ENCODE results near the gene GEMIN7.

The GEMIN7 gene

DNA sequence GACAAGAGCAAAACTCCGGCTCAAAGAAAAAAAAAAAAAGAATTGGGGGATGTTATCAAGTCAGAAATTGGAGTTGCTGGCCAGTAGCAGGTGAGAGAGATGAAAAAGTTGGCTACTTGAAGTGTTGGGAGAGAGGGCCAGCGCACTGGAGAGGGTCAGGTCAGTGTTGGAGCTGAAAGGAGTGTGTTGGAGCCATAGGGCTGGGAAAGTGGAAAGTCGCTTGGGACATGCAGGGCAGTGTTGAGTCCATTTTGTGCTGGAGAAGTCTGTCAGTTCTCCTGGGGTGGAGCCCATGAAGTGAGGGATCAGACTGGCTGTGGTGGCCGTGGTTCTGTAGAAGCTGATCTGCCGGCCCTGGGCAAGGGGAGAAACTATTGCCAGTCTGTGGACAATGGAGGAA lies 15.6 kb downstream of the GEMIN7 start:
- DNase-seq (ENCODE audit: low read depth) = no peak
- TF ChIP-seq MYC (IDR thresholded peaks at IDR 0.05; ENCODE audit: low read depth, low read length) (no peak), POLR2A (IDR thresholded peaks at IDR 0.05; ENCODE audit: extremely low read depth, insufficient read length) (no peak)
- TF ChIP-seq, protein P1, sequence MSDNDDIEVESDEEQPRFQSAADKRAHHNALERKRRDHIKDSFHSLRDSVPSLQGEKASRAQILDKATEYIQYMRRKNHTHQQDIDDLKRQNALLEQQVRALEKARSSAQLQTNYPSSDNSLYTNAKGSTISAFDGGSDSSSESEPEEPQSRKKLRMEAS (IDR thresholded peaks at IDR 0.05; ENCODE audit: low read depth, low read length) = no peak
- TF ChIP-seq, protein P2, sequence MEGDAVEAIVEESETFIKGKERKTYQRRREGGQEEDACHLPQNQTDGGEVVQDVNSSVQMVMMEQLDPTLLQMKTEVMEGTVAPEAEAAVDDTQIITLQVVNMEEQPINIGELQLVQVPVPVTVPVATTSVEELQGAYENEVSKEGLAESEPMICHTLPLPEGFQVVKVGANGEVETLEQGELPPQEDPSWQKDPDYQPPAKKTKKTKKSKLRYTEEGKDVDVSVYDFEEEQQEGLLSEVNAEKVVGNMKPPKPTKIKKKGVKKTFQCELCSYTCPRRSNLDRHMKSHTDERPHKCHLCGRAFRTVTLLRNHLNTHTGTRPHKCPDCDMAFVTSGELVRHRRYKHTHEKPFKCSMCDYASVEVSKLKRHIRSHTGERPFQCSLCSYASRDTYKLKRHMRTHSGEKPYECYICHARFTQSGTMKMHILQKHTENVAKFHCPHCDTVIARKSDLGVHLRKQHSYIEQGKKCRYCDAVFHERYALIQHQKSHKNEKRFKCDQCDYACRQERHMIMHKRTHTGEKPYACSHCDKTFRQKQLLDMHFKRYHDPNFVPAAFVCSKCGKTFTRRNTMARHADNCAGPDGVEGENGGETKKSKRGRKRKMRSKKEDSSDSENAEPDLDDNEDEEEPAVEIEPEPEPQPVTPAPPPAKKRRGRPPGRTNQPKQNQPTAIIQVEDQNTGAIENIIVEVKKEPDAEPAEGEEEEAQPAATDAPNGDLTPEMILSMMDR (IDR thresholded peaks at IDR 0.05; ENCODE audit: low read depth, low read length) = no peak
- no peak overlapping the region for H3K4me3 ChIP-seq (ENCODE audit: low read depth, low read length)

DNA sequence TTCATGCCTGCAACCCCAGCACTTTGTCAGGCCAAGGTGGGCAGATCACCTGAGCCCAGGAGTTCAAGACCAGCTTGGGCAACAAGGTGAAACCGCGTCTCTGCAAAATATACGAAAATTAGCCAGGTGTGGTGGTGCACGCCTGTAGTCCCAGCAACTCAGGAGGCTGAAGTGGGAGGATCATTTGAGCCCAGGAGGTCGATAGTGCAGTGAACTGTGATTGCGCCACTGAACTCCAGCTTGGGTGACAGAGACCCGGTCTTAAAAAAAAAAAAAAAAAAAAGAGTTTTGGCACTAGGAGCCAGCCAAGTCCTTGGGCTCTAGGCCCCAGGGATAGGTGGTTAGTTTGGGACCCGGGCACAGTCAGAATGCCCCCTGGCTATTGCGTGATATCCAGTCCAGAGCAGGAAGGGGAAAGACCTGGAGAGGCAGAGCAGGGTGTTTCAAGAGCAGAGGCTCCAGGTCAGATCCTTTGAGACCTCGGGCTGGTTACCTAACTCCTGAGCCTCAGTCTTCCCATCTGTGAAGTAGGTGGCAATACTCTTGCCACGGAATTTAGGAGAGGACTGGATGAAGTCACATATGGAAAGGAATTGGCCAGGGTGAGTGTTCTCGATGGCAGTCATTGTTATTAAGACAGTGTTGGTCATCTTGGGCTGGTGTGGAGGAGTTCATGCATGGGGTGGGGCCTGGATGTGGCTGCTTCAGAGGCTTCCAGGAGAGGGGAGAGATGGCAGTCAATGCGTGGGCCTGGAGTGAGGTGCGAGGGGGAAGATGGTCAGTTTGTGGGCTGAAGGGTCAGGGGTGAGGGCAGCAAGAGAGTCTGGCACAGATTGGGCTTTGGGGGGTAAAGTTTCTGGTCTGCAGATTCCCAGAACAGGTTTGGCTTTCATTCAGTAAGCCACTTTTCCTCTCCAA lies 16.7 kb downstream of the GEMIN7 start:
- TF ChIP-seq POLR2A (IDR thresholded peaks at IDR 0.05; ENCODE audit: extremely low read depth, insufficient read length) (no peak), MYC (IDR thresholded peaks at IDR 0.05; ENCODE audit: low read depth, low read length) (no peak)
- TF ChIP-seq, protein P2 (IDR thresholded peaks at IDR 0.05; ENCODE audit: low read depth, low read length) = no peak
- TF ChIP-seq, protein P1 (IDR thresholded peaks at IDR 0.05; ENCODE audit: low read depth, low read length) = no peak
- no peak for DNase-seq (ENCODE audit: low read depth)
- no peak overlapping the region for H3K4me3 ChIP-seq (ENCODE audit: low read depth, low read length)

DNA sequence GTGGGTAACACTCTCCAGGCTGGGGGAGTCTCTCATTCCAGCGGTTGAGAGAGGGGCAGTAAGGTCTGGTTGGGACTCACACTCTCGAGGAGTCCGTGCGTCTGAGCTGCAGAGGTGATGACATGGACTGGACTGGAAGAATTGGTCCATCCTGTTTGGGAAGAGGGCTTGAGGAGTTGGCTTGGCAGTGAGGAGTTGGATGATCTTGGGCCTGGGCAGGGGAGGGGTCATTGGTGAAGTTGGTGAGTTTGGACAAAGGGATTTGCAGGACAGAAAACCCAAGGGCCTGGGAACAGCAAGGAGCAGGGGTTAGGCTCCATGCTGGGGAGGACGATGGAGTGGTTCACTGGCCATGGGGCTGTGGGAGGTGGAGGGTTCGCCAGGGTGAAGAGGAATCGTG lies 17.6 kb downstream of the GEMIN7 start:
- H3K4me3 ChIP-seq (ENCODE audit: low read depth, low read length) = no peak overlapping the region
- no peak for DNase-seq (ENCODE audit: low read depth)
- TF ChIP-seq POLR2A (IDR thresholded peaks at IDR 0.05; ENCODE audit: extremely low read depth, insufficient read length) (no peak), MYC (IDR thresholded peaks at IDR 0.05; ENCODE audit: low read depth, low read length) (no peak)
- TF ChIP-seq, protein P2 (IDR thresholded peaks at IDR 0.05; ENCODE audit: low read depth, low read length) = no peak
- TF ChIP-seq, protein P1 (IDR thresholded peaks at IDR 0.05; ENCODE audit: low read depth, low read length) = no peak

DNA sequence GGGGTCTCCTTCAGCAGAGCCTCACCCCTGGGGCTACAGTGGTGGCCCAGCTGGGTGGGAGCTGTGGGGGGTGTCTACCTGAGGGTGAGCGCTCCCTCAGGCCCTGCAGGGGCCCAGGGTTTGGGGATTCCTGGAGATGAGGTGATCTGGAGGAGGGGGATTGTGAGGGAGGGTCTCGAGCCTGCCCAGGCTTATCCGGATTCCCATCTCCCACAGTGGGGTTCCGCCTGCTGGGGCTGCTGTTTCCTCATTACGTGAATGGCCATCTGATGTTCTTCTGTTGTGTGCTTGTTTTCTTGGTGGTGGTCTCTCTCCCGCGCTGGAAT lies 18.4 kb downstream of the GEMIN7 start:
- DNase-seq (ENCODE audit: low read depth) = no peak
- H3K4me3 ChIP-seq (ENCODE audit: low read depth, low read length) = no peak overlapping the region
- TF ChIP-seq POLR2A (IDR thresholded peaks at IDR 0.05; ENCODE audit: extremely low read depth, insufficient read length) (no peak), MYC (IDR thresholded peaks at IDR 0.05; ENCODE audit: low read depth, low read length) (no peak)
- TF ChIP-seq, protein P2 (IDR thresholded peaks at IDR 0.05; ENCODE audit: low read depth, low read length) = no peak
- TF ChIP-seq, protein P1 (IDR thresholded peaks at IDR 0.05; ENCODE audit: low read depth, low read length) = no peak

DNA sequence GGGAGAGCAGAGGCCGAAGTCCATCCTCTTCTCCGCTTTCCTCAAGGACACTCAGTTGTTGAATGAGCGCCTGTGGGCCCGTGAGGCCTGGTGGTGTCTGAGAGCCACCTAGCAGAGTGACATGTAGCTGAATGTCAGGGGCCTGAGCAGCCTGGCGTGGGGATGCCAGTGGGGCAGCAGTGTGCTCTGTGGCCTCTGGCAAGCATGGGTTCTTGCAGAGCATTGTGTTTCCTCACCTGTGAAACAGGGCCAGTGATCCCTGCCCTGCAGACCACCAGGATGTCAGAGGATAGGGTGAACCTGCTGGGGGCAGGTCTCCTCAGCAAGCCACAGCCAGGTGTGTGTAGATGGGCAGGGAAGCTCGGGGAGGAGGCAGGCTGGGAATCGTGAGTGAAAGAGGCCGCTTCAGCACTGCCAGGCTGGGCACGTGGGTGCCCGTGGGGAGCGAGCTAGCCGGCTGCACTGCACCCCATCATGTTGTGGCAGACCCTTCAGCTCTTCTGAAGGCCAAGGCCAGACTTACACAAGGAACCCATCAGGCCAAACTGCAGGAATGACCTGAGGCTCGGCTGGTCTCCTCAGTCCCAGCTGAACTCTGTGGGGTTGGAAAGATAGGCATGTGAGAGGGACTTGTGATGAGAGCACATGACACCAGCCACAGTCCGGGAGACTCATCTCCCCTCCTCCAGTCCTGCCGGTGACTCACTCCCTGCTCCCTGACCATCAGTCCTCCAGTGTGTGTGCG lies 18.9 kb downstream of the GEMIN7 start:
- DNase-seq (ENCODE audit: low read depth) = peak; percentile 70
- no peak overlapping the region for H3K4me3 ChIP-seq (ENCODE audit: low read depth, low read length)

More for the DNA sequence above, 18.9 kb downstream of the GEMIN7 start:
- TF ChIP-seq, protein P2 (IDR thresholded peaks at IDR 0.05; ENCODE audit: low read depth, low read length) = no peak
- TF ChIP-seq, protein P1 (IDR thresholded peaks at IDR 0.05; ENCODE audit: low read depth, low read length) = no peak
- TF ChIP-seq MYC (IDR thresholded peaks at IDR 0.05; ENCODE audit: low read depth, low read length) = no peak
- TF ChIP-seq POLR2A (IDR thresholded peaks at IDR 0.05; ENCODE audit: extremely low read depth, insufficient read length) = no peak

Measured in NB4 (cell line).